ENCODE measurements around the gene SYNDIG1. TPM values are rescaled to one million over a fixed set of nuclear protein-coding genes. Genes with fewer than 3 reads are reported as not detected.

The SYNDIG1 gene
- total RNA-seq, 2 experiments from 2014 or later, result not detected

DNA sequence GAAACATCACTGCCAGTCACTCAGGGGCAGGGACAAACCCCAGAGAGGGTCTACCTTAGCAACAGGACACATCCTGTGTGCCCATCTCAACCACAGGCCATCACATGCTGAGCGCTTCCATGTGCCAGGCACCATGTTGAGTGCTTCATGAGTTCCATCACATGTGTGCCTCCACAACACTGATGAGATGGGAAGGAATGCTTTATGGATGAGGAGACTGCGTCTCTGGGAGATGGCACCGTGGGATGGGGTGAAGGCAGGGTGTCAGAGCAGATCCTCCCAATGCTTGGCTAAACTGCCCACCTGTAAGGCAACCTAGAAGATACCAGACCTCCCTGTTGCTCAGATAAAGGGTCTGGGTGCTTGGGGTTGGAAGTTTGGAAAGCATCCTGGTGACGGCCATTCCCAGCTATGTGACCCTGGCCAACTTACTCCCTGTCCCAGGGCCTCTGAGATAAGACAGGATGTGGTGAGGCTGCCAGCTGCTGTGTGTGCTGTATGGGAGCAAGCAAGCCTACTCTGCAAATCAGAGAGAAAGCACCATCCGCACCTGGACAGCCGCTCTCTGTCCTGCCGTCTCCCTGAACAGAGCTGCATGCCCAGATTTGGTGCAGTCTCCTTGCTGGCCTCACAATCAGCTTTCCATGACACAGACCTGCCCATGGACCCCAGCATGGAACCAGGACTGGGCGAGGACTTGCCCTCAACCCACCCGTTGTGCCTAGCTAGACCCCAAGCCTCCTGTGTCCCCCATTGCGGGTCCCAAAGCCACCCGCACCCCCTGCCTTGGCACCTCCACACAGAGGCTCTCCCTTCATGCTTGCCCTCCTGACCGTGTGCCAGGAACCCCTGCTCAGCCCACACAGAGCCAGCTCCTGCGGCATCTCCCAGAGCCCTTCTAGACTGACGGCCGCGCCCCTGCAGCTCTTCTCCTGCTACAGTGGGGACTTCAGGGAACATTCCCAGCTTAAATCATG, 143.7 kb downstream of the SYNDIG1 start:
- Histone ChIP-seq H4K20me1 (ENCODE audit: insufficient read depth, low read length) (no peaks in the 10 kb centered on the region), H3K4me1 (ENCODE audit: insufficient read depth, low read length, poor library complexity, severe bottlenecking) (peaks cover 11% of the 10 kb centered on the region), H3K9me3 (ENCODE audit: low read length) (no peaks in the 10 kb centered on the region), H3K9me2 (ENCODE audit: insufficient read depth, low read length) (no peaks in the 10 kb centered on the region), H3K4me2 (ENCODE audit: low read length) (no peak overlapping the region), H3K36me3 (ENCODE audit: insufficient read depth, low read length) (no peaks in the 10 kb centered on the region), H3K79me2 (ENCODE audit: insufficient read depth, low read depth, low read length) (no peaks in the 10 kb centered on the region), H3K27ac (ENCODE audit: low read depth, low read length, poor library complexity, severe bottlenecking) (no peak overlapping the region), H3K4me3 (ENCODE audit: low read depth, low read length, poor library complexity, severe bottlenecking) (no peak overlapping the region), H2AFZ (ENCODE audit: low read length) (no peak overlapping the region)
- BruUV-seq (replicated peaks), result no TSS peak
- CTCF ChIA-PET (ENCODE audit: unreplicated experiment), result no interaction called here
- intact Hi-C loops (cut with micrococcal nuclease; ENCODE audit: unreplicated experiment), result no loop called here
- TF ChIP-seq, protein P1, sequence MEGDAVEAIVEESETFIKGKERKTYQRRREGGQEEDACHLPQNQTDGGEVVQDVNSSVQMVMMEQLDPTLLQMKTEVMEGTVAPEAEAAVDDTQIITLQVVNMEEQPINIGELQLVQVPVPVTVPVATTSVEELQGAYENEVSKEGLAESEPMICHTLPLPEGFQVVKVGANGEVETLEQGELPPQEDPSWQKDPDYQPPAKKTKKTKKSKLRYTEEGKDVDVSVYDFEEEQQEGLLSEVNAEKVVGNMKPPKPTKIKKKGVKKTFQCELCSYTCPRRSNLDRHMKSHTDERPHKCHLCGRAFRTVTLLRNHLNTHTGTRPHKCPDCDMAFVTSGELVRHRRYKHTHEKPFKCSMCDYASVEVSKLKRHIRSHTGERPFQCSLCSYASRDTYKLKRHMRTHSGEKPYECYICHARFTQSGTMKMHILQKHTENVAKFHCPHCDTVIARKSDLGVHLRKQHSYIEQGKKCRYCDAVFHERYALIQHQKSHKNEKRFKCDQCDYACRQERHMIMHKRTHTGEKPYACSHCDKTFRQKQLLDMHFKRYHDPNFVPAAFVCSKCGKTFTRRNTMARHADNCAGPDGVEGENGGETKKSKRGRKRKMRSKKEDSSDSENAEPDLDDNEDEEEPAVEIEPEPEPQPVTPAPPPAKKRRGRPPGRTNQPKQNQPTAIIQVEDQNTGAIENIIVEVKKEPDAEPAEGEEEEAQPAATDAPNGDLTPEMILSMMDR (conservative IDR thresholded peaks at IDR 0.05; ENCODE audit: low read length), result no peak
- TF ChIP-seq EZH2phosphoT487 (IDR thresholded peaks at IDR 0.05; ENCODE audit: borderline replicate concordance, low read depth, low read length), result no peak
- POLR2A ChIA-PET, result no interaction called here
- DNase-seq (ENCODE audit: low spot score), result no peak

DNA sequence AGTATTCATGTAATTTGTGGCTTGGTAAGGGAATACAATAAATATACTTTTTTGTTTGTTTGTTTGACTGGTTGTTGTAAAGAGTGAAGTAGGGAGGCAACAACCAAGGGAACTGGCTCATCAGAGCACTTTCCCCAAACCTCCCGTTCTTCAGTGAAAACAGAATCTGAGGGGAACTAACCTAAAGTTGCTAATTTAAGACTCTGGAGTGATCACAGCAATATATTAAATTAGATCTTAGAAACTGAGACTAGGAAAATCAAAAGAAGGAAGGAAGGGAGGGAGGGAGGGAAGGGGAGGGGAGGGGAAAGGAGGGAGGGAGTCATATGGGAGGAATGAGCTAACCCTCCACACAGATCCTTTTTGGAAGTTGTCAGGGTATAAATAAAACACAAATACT, 144.9 kb downstream of the SYNDIG1 start:
- no peak for DNase-seq (ENCODE audit: low spot score)
- Histone ChIP-seq H3K9me2 (ENCODE audit: insufficient read depth, low read length) (no peaks in the 10 kb centered on the region), H2AFZ (ENCODE audit: low read length) (no peak overlapping the region), H3K36me3 (ENCODE audit: insufficient read depth, low read length) (no peaks in the 10 kb centered on the region), H3K27ac (ENCODE audit: low read depth, low read length, poor library complexity, severe bottlenecking) (no peak overlapping the region), H3K4me3 (ENCODE audit: low read depth, low read length, poor library complexity, severe bottlenecking) (no peak overlapping the region), H3K4me2 (ENCODE audit: low read length) (no peak overlapping the region), H3K79me2 (ENCODE audit: insufficient read depth, low read depth, low read length) (no peaks in the 10 kb centered on the region), H3K9me3 (ENCODE audit: low read length) (no peaks in the 10 kb centered on the region), H3K4me1 (ENCODE audit: insufficient read depth, low read length, poor library complexity, severe bottlenecking) (peaks cover 6% of the 10 kb centered on the region), H4K20me1 (ENCODE audit: insufficient read depth, low read length) (no peaks in the 10 kb centered on the region)
- POLR2A ChIA-PET, result interaction anchor here (0.6 to 1.0 kb wide), 2 partner anchors 19 to 25 kb away, joined by 3 read pairs; no protein-coding TSS in a partner anchor
- intact Hi-C loops (cut with micrococcal nuclease; ENCODE audit: unreplicated experiment), result no loop called here
- no peak for TF ChIP-seq EZH2phosphoT487 (IDR thresholded peaks at IDR 0.05; ENCODE audit: borderline replicate concordance, low read depth, low read length)
- TF ChIP-seq, protein P1 (conservative IDR thresholded peaks at IDR 0.05; ENCODE audit: low read length), result no peak
- CTCF ChIA-PET (ENCODE audit: unreplicated experiment), result no interaction called here
- no TSS peak for BruUV-seq (replicated peaks)

DNA sequence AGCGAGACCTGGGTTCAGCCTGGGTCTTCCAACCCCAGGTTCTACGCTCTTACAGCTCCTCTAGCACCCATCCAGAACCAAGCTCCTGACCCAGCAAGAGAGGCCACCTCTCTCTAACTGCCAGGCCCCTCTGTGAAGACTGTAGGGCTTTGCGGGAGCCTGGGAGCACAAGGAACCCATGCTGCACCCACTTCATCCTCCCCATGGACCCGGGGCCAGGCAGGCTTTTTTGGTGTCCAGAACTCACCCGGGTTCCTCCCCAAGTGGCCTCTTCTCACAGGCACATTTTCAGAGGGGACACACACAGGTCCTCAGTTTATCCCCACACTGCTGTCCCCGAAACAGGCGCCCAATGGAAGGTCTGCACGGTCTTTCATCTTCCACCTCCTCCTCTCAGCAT, 145.9 kb downstream of the SYNDIG1 start:
- Histone ChIP-seq H2AFZ (ENCODE audit: low read length) (no peak overlapping the region), H3K4me1 (ENCODE audit: insufficient read depth, low read length, poor library complexity, severe bottlenecking) (no peaks in the 10 kb centered on the region), H3K79me2 (ENCODE audit: insufficient read depth, low read depth, low read length) (no peaks in the 10 kb centered on the region), H3K9me3 (ENCODE audit: low read length) (no peaks in the 10 kb centered on the region), H3K36me3 (ENCODE audit: insufficient read depth, low read length) (no peaks in the 10 kb centered on the region), H3K27ac (ENCODE audit: low read depth, low read length, poor library complexity, severe bottlenecking) (no peak overlapping the region), H3K4me3 (ENCODE audit: low read depth, low read length, poor library complexity, severe bottlenecking) (no peak overlapping the region), H3K4me2 (ENCODE audit: low read length) (no peak overlapping the region), H3K9me2 (ENCODE audit: insufficient read depth, low read length) (no peaks in the 10 kb centered on the region), H4K20me1 (ENCODE audit: insufficient read depth, low read length) (no peaks in the 10 kb centered on the region)
- TF ChIP-seq, protein P1 (conservative IDR thresholded peaks at IDR 0.05; ENCODE audit: low read length), result no peak
- no peak for TF ChIP-seq EZH2phosphoT487 (IDR thresholded peaks at IDR 0.05; ENCODE audit: borderline replicate concordance, low read depth, low read length)
- ChIA-PET CTCF (ENCODE audit: unreplicated experiment) (no interaction called here), POLR2A (interaction anchor here (1.0 kb wide), 2 partner anchors 16 to 26 kb away, joined by 3 read pairs; no protein-coding TSS in a partner anchor)
- no TSS peak for BruUV-seq (replicated peaks)
- DNase-seq (ENCODE audit: low spot score), result no peak
- intact Hi-C loops (cut with micrococcal nuclease; ENCODE audit: unreplicated experiment), result no loop called here
